ACHN (cell line): ENCODE measurements around the gene YIPF3.

Source experiments
- DNase-seq: peaks from one replicate; pipeline ENCODE4 v3.0.0-alpha.2; 2015
- in situ Hi-C: cut with HindIII; loops from 2 replicates; pipeline ENCODE4 v1.10.0; 2017; ENCODE audit warnings: low sequenced_read_pairs, low pct_ligation_motif_present, low pct_unique_long_range_greater_than_20kb

YIPF3 gene

DNA sequence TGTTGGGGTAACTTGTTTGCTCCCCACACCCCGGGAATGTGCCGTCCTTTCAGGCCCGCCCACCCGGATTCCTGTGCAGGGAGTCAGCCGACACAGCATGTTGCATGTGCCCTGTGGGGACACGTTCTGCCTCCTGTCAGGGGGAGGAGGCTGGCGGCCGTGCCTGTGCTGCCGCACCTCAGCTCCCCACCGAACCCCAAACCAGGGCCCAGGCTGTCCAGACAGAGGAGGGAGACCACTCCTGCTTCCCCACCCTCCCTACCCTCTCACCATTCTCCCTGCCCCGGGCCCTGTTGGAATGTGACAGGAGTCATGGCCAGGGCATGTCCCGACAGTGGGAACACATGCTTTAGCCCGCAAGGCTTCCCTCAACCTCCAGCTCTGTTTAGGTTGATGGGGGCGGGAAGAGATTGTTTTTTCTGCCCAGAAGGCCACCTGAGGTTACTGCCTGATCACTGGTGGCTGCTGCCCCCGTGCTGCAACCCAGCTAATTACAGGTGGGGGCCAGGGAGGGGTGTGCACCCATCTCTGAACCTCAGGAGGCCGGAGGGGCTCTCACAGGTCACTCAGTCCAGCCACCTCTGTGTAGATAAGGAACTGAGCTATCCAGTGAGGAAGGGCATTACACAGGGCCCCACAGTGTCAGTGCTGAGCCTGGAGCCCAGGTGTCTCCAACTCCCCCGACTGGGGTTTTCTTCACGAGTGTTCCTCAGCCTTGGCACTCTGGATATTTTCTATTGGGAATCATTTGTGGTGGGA is 20.2 kb downstream of the YIPF3 start:
- in situ Hi-C loops: no loop called here
- DNase-seq: peak; percentile 56

GRCh38 chr6:43495409-43495941 is 21.3 kb downstream of the YIPF3 start:
- peak; percentile 19 for DNase-seq
- in situ Hi-C loops: no loop called here

GRCh38 chr6:43494766-43495165 is 22.0 kb downstream of the YIPF3 start:
- DNase-seq: no peak
- in situ Hi-C loops: no loop called here

DNA sequence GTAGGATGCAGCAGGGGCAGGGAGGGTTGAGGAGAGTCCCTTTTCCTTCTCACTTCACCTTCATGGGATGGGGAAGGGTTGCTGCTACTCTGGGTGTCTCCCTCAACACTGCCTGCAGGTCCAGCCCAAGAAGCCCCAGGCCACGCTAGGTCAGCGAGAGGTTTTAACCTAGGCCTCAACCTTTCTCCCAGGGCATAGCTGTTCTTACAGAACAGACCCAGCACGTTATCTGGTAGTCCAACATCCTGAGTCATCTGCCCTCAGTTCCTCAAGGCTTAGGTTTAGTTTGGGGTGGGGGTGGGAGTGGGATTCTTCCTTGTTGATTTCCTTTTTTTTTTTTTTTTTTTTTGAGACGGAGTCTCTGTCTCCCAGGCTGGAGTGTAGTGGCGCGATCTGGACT is 22.4 kb downstream of the YIPF3 start:
- DNase-seq: no peak
- in situ Hi-C loops: no loop called here

DNA sequence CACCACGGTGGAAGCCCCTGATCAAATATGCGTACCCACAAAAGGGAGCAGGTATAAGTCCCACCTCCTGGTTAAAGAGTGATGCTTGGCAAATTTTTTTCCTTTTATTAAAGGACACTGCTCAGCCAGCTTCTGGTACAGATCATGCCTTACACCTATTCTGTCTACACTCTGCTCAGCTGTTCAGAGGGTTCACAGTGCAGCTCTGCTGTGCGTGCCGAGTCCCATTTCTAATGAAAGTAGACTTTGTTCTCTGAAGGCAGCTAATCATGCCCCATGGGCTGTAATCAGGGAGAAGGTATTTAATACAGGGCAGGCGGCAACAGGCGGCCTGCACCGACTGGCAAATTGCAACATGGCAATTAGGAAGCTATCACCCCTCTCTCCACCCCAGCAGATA is 22.9 kb downstream of the YIPF3 start:
- in situ Hi-C loops: no loop called here
- DNase-seq: no peak

DNA sequence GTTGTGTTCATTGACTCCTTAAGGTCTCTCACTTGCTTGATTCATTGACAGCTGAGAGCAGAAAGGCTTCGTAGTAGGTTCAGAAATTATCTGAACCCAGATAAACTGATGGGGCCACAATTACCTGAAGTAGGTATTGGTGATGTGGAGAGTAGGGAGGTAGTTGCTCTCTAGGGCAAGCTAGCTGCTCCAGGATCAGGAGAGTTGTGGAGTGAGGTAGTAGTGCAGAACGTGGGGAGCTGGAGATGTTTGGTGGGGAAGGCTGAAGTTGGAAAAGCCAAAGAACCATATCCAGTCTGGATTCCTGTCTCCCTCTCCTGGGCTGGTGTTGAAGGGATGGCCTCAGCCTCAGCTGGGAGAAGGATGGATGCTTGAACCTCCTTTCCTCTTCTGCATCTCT is 23.5 kb downstream of the YIPF3 start:
- no peak for DNase-seq
- in situ Hi-C loops: no loop called here

DNA sequence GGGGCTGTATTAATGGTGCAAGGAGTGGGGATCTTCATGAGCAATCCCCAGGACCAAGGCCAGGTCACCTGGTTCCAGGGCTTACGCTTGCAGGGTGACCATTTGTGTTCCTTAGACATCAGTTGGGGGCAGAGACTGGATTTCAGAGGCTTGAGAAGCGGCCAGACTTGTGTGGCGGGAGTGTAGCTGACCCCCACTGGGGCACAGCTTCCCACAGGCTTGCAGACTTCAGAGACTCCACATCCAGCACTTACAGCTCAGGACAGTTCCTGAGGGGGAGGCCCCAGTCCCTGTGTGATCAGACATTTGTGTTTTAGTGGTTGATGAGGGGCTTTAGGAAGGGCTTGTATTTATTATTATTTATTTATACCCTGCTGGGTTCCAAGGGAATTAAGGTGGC is 24.1 kb downstream of the YIPF3 start:
- DNase-seq: no peak

GRCh38 chr6:43491750-43492661 is 24.7 kb downstream of the YIPF3 start:
- in situ Hi-C loops: no loop called here

More for the DNA sequence above, 24.1 kb downstream of the YIPF3 start:
- in situ Hi-C loops: no loop called here

DNA sequence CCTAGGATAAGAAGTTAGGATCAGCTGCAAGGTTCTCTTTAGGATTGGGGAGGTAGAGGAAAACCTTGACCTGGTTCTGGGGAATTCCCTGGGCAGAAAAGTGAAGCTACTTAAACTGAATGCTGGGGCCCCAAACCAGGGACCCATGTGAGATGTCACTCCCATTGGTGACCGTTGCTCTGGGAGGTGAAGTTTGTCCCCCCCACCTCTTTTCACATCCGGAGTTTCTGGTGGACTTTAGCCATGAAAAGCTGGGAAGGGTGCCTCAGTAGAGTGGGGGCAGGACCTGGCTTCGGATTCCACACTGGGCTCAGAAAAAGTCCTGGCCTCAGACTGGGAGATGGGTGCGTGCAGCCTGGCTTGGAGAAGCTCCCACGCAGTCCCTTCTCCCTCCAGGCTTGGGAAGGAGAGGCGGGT is 26.2 kb downstream of the YIPF3 start:
- in situ Hi-C loops: no loop called here
- no peak for DNase-seq

More at GRCh38 chr6:43491750-43492661, 24.7 kb downstream of the YIPF3 start:
- peak; percentile 42 for DNase-seq

DNA sequence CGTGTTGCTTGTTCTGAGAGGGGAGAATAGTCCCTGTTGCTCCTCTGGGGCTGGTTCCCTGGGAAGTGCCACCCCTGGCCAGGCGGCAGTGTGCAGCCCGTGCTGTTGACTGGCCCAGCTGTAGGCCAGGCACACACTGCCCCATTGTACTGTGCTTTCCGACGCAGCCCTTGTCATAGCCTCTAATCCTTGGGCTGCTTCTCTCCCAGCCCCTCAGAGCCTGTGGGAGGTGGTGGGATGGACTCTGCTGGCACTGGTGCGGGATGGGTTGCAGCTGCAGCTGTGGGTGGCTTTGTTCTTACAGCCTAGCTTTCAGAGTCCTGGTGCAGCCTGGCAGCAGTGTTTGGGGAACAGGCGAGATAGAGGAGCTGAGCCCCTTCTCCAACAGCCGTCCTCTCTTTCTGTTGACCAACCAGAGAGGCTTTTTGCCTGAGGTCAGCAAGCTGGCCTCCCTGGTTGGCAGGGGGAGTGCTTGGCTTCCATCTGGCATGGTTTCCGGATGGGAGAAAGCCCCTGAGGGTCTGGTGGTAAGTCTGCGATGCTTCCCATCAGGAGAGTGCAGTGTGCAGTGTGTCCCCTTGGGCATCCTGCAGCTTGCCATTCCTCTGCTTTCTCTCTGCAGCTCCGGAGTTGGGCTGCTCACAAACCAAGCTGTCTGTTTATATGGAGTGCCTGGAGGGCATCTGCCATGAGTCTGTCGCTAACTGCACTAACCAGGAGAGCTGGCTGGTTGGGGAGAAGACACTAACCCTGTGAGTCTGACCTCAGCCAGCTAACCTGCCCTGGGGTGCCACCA is 27.3 kb downstream of the YIPF3 start:
- in situ Hi-C loops: no loop called here
- no peak for DNase-seq

DNA sequence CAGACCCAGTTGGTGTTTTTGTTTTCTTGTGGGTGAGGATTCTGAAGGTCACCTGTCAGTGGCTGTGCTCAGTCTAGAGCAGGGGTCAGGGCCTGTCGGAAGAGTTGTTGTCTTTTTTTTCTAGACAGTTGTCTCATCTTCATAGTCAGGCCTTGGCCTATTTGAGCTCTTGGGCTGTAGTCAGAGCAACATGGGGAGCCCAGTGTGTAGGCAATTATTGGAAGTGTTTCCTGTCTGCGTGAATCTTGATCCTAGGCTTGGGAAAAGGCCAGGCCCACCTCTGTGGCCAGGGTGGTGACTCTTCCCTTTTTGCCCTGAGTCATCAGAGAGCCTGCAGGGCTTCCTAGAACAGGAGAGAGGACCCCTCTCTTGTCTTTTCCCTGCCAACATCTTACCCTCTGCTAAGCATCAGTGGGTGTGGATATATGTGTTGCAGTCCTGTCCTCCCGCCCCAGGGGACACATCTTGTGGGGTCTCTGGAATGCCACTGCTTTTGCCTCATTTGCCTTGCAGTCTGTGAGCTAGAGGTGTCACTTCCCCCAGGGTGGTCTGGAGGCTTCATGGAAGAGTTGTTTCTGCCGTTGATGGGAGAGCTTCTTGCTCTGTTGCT is 28.0 kb downstream of the YIPF3 start:
- in situ Hi-C loops: no loop called here
- no peak for DNase-seq

- in situ Hi-C loops: no loop called here
- no peak for DNase-seq
Measured at GRCh38 chr6:43481591-43482236, 35.0 kb downstream of the YIPF3 start.

DNA sequence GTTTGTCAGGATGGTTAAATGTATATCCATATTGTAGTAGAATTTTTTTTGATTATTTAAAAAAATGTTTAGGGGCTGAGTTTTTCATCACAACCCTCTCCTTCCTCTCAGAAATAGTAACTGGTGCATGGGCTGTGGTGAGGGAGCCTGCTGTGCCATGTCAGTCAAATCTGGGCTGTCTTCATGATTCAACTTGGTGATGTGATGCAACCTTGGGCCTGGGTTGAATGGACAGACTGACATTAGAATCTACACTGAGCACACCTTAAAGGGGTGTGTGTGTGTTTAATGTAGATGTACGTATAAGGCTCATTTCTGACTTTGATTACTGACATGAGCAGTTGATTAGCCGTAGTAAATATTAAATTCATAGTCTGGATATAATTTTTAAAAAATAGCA is 35.7 kb downstream of the YIPF3 start:
- in situ Hi-C loops: no loop called here
- DNase-seq: peak; percentile 15

GRCh38 chr6:43478008-43478372 is 38.7 kb downstream of the YIPF3 start:
- DNase-seq: no peak
- in situ Hi-C loops: no loop called here

DNA sequence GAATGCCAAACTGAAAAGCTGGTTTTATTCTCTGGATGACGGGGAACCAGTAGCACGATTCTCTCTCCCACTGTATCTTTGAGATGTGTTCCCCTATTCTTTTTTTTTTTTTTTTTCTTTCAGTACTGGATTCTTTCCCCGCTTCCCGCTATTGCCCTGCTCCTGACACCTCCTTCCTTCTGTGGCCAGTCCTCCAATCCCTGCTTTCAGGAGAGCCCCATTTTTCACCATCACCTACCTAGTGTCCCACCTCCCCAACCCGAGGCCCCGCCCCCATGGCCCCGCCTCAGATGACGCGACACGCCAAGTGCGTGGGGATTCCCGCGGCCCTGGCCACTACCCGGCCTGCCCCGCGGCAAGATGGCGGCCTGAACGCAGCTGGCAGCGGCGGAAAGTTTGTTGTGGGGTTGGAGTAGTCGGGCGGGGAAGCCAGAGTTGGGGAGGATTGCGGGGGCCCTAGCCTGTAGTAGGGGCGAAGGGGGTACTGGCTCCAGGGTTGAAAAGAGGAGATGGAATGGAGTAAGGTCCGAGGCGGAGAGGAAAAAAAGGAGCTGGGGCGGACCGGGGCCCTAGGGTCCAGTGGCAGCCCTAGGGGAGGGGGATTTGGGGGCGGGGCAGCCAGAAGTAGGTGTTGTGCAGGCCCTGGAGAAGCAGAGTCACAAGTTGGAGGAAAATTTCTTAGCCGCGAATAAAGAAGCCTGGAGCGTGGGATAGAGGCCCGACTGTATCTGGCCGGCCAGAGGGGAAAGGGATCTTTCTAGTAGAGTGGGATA is 39.3 kb downstream of the YIPF3 start, which contains the start of gene TJAP1:
TSS of gene TJAP1 (plus strand) at position 336 of the 773 bp plus-strand sequence. CDS start 21,432 bp downstream, outside the sequence.
- in situ Hi-C loops: no loop called here
- peak; percentile 87 for DNase-seq

DNA sequence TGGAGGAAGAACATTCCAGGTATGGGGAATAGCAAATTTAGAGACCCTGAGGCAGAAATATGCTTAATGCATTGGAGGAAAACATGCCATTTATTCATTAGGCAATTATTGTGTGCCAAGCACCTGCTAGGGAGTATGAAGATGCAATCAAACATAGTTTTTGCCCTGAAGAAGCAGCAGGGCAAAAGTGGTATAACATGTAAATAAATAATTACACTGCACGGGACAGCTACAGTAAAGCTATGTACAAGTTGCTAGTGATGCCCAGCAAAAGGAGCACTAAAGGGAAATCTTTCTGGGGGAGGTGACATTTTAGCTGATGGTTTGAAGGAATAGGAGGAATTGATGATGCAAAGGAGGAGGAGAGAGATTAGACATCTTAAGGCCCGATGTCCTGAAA is 40.0 kb downstream of the YIPF3 start:
- in situ Hi-C loops: no loop called here
- no peak for DNase-seq

GRCh38 chr6:43475516-43475915 is 41.2 kb downstream of the YIPF3 start:
- in situ Hi-C loops: no loop called here
- no peak for DNase-seq
